ENCODE results near the gene USP37.
"Not testable (repeated sequence)": the region's sequence is repeated elsewhere in the genome, so short reads cannot be mapped to it uniquely, and the experiment has no call there.

Gene USP37

GRCh38 chr2:218547511-218547910, 20.6 kb downstream of the USP37 start:
- DNase-seq: no peak

DNA sequence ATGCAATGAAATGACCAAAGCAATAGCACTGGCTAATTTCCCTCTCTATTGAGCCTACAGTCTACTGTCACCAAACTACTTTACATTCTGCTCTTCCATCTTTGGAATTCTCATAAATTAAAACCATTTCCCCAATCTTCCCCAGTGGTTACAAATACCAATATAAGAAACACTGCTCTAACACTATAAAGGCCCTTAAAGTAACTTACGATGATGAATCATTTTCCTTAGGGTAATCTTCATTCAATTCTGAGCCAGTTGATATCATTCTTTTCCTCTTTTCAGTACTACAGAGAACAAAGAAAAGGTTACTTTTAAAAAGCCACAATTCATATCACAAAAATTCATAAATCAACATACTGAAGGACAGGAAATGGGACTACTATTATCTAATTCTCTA, 22.1 kb downstream of the USP37 start:
- DNase-seq: no peak

DNA sequence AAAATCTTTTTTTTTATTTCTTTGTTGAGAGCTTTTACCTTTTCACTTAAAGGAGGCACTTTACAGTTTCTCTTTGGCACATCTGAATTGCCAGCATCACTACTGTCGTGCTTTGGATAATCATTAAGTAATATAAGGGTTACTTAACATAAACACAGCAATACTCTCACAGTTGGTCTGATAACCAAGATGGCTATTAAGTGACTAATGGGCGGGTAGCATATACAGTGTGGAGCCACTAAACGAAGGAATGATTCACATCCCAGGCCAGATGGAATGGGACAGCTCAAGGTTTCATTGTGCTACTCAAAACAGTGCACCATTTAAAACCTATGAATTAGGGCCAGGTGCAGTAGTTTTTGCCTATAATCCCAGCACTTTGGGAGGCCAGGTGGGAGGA, 28.1 kb downstream of the USP37 start:
- DNase-seq: no peak

DNA sequence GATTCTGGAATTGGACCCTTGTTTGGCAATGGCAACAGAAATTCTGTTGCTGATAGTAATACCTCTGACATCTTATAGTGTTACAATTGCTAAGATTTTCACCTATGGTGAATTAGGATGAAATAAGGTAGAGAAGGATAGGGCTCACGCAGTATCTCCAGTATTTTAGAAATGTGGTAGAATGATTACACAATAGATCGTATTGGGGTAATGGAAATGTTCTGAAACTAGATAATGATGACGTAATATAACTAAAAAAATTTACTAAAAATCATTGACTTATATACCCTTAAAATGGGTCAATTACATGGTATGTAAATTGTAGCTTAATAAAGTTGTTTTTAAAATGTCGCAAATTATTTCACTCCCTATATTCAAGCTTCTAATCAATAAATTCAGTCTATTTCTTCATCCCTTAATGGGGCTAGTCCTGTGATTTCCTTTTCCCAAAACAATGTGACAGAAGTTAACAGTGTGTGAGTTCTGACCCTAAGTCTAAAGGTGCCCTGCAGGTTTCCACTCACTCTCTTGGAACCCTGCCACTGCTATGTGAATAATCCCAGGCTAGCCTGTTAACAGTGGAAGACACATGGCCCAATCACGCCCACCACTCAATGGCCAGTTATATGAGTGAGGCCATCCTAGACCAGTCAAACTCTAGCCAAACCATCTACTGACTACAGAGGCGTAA, 31.2 kb downstream of the USP37 start:
- no peak for DNase-seq

DNA sequence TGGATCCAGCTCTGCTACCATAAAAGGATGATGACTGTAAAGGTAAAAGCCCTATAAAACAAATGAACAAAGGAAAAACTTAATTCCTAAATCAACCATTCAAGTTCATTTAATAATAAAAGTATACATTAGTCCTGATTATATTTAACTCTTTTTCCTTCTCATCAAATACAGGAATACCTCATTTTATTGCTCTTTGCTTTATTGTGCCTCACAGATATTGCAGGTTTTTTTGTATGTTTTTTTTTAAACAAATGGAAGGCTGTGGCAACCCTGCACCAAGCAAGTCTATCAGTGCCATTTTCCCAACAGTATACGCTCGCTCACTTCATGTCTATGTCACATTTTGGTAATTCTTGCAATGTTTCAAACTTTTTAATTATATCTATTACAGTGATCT, 38.2 kb downstream of the USP37 start:
- no peak for DNase-seq

DNA sequence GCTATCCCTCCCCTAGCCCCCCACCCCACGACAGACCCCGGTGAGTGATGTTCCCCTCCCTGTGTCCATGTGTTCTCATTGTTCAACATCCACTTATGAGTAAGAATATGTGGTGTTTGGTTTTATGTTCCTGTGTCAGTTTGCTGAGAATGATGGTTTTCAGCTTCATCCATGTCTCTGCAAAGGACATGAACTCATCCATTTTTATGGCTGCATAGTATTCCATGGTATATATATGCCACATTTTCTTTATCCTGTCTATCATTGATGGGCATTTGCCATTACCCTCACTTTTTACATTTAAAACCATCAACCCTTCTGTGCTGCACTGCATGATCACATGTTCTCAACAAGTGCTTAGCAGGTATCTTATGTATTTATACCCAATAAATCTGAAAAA, 39.7 kb downstream of the USP37 start:
- DNase-seq: not testable (repeated sequence)

- DNase-seq: no peak
Measured at GRCh38 chr2:218523651-218524050, 44.5 kb downstream of the USP37 start.

GRCh38 chr2:218518876-218519275, 49.3 kb downstream of the USP37 start:
- DNase-seq: no peak

DNA sequence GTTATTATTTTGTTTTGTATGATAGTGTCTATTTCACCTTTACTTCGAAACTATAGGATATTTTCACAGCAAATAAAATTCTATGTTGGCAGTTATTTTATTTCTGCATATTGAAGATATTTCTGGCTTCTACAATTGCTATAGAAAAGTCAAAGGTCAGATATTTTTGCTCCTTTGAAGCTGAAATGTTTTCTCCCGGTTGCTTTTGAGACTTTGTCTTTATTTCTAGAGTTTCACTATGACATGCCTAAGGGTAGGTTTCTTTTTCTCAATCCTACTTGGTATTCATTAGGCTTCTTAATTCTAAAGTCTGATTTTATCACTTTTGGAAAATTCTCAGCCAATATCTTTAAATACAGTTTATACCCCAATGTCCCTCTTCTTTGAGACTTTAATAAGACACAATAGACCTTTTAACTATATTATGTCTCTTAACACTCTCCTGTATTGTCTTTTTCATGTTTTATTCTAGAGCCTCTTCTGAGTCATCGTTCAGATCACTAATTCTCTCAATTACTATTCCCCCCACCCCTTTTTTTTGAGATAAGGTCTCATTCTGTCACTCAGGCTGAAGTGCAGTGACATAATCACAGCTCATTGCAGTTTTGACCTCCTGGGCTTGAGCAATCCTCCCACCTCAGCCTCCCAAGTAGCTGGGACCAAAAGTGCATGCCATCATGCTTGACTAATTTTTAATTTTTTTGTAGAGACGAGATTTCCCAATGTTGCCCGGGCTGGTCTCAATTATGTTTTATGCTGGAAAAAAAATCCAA, 50.5 kb downstream of the USP37 start:
- no peak for DNase-seq

GRCh38 chr2:218516614-218517013, 51.5 kb downstream of the USP37 start:
- no peak for DNase-seq

GRCh38 chr2:218513676-218514075, 54.5 kb downstream of the USP37 start:
- no peak for DNase-seq

DNA sequence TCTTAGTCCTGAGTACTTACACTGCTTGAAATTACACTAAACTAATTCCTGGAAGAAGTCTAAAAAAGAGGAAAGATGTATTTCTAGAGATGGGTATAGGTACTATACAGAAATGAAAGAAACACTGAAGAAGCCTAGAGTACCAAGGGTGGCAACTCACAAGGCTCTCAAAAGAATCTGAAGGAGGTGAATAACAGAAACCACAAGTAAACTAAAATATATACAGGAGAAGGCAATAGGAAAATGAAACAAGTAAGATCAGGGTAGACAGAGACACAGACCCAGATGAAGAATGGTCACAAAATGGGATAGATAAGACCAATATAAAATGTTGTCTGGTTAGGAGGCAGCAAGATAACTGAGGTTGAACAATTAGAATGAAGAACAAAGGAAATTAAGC, 59.9 kb downstream of the USP37 start:
- no peak for DNase-seq

- no peak for DNase-seq
Measured at GRCh38 chr2:218505754-218506371, 62.3 kb downstream of the USP37 start.

DNA sequence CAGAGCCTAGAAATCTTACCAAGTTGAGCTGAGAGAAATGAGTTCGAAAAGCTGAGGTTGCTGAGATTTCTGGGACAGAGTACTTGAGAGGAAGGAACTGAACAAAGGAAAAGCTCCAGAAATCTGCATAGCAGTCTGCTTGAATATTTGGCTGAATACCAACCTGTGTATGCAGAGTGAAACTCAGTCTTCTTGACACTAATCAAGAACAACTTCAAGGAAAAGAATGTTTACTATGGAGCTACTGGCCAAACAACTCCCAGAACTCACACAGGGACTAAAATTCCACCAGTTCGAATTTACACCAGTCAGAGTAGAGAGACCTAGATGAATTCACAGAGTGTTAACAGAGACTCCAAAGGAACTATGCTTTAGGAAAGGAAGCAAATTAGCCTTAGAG, 66.5 kb downstream of the USP37 start:
- DNase-seq: no peak

DNA sequence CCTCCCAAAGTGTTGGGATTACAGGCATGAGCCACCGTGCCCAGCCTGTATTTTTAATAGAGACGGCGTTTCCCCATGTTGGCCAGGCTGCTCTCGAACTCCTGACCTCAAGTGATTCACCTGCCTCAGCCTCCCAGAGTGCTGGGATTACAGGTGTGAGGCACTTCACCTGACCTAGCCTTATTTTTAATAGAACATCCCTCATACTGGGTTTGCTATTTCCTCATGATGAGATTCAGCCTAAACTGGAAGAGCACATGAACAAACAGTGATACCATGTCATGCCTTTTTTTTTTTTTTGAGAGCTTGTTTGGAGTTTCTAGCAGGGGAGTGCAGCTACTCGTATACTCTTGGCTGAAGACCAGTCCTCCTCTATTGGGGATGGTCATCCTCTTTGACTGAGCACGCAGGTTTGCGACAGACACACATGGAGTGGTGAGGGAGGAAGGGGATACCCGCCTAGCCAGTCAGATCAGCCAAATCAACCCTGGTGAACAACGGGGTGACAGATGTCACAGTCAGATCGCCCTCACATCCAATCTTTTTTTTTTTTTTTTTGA, 67.6 kb downstream of the USP37 start:
- no peak for DNase-seq

DNA sequence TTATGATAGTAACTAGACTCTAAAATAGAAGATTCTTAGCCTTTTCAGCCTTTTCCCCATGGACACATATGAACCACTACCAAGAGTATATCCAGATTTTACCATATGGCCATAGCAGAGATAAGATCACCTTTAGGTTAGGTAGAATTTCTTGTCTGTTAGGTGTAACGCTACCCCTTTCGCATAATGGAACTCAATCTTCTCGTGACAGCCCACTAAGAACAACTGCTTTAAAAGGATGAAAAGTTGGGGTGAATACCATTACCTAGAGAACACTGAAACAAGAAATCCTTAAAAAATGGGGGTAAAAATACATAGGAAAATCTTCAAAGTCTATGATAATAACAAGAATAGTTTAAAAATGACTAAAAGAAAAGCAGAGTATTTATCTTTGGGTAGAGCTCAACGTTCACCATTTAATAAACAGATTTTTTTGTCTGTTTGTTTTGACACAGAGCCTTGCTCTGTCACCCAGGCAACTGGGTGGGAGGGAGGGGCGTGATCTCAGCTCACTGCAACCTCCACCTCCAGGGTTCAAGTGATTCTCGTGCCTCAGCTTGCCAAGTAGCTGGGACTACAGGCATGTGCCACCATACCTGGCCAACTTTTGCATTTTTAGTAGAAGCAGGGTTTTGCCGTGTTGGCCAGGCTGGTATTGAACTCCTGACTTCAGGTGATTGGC, 82.0 kb downstream of the USP37 start:
- DNase-seq: no peak

DNA sequence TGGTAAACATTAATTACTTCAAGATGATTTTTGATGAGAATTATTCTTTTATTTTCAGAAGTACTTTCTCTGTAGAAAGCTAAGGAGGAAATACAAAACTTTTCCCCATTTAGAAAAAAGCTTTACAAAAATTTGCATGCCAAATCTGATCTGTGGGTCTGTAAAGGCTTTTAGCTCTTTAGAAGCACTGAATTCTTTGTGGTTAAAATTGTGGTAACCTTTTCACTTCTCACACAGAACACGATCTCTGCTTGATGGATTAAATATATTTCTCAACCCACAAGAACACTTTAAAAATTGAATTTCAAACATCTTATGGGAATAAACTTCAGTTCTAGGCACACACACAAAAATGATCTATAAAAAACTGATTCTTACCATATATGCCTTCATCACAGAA, 85.5 kb downstream of the USP37 start:
- DNase-seq: no peak

DNA sequence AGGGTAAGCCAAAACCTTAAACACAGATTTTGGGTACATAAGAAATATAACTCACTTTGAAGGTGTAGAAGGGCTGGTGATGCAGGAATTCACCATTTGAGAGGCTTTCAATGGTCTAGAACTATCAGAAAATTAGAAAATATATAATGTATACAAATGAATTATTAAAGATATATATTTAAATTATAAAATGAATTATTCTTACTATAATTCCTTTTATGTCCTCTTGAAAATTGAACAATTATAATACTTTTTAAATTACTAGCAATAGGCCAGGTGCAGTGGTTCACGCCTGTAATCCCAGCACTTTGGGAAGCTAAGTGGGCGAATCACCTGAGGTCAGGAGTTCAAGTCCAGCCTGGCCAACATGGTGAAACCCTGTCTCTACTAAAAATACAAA, 88.6 kb downstream of the USP37 start:
- no peak for DNase-seq

GRCh38 chr2:218478544-218478943, 89.6 kb downstream of the USP37 start:
- DNase-seq: no peak

DNA sequence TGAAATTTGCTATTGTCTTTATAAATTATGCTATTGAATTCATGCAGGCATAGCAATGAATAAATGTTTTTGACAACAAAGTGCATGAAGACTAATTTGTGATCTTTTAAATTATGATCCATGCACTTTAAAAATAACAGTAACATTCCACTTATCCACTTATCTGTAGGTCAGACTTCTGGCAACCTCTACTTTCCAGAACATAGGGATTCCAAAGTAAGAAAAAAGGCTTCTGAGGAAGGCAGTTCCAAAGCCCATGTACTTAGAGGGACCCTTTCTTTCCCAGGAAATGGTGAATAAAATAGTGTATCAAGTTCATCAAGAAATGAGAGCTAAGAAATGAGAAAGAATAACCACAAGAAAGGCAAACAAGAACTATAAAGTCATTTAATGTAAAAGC, 90.9 kb downstream of the USP37 start:
- no peak for DNase-seq

DNA sequence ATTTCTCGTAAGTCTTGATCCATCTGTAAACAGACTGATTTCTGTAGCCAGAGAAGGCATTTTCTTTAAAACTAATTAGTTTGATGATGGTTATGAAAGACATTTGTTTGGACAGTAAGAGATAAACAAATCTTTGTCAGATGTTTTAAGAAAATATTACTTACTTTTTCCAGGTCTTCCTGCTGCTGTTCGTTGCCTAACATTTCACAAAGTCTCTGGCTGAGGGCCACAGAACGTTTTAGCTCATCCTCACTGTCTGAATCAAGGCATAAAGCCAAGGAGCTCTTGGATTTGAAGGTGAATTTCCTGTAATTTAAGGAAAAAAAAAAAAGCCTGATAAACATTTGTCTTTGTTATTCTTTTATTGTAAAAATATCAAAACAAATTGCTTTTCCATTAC, 91.5 kb downstream of the USP37 start:
- no peak for DNase-seq

GRCh38 chr2:218474527-218474926, 93.6 kb downstream of the USP37 start:
- DNase-seq: no peak

DNA sequence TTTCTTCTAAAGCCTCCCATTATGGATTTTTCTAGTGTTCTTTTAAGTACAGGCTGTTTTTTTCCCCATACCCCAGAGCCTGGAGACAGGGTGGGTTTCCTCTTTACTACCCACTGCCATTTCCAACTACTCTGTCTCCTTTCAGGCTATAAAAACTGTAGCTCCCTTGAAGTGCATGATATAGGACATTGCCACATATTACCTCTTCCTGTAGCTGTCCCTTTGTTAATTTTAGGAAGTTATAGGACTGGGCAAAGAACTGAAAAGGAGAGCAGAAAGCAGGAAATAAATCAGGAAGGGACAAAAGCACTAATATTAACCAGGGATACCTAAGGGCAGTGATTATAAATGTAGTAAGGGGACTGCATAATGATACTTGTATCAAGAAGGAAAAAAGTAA, 95.2 kb downstream of the USP37 start:
- no peak for DNase-seq

All from activated effector memory CD4-positive, alpha-beta T cell treated with anti-CD3 and anti-CD28 coated beads, Interleukin-2, amount 50 U/mL, for 16 hours (primary cell).